ENCODE results near the gene BHLHE41.

- no peak for TF ChIP-seq POLR2AphosphoS5 (IDR thresholded peaks at IDR 0.05; ENCODE audit: low read depth, low read length)
- no peak for TF ChIP-seq POLR2A (IDR thresholded peaks at IDR 0.05; ENCODE audit: low read depth, low read length)
Observed at GRCh38 chr12:26136688-26137087, 11.9 kb upstream of the BHLHE41 start.
